Stimulated activated CD8-positive, alpha-beta memory T cell treated with anti-CD3 and anti-CD28 coated beads, Interleukin-12 subunit alpha, Interleukin-12 subunit beta, amount 100 ng/mL, for 24 hours (primary cell): Measurements from ENCODE around the gene PRPH2.
"Not testable (repeated sequence)": the region's sequence is repeated elsewhere in the genome, so short reads cannot be mapped to it uniquely, and the experiment has no call there.

Experiments
- DNase-seq: peaks from one replicate; pipeline ENCODE4 v3.0.0-alpha.2; 2020; ENCODE audit errors: extremely low read depth

PRPH2 gene

DNA sequence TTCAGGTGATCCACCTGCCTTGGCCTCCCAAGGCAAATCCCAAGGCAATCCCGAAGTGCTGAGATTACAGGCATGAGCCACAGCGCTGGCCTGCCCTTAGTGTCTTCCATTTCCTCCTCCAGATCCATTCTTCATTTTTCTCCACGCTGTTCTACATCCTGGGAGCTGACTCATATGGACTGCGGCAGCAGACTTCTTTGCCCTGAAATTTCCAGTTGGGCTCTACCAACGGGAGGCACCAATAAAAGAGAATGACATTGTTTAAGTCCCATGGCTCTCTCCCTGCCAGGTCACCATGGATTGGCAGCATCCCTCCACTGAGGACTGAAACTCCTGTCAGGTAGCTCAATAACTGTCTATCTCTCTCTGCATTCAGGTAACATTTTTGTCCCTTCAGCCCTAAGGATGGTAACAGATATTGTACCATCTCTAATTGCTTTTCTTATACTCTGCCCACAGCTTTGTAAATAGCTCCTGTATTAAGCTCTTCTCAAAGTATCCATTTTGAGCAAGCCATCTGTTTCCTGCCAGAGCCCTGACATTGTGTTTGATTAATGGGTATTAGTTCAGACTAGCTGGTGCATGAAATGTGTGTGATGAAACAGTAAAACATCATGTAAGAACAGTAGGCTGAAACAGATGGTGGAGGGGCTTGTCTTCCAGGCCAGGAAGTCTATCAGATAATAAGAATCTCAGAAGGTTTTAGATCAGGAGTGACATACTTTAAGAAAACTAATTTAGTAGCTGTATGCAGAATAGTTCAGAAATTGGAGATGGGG is 19.9 kb upstream of the PRPH2 start:
- DNase-seq = no peak

DNA sequence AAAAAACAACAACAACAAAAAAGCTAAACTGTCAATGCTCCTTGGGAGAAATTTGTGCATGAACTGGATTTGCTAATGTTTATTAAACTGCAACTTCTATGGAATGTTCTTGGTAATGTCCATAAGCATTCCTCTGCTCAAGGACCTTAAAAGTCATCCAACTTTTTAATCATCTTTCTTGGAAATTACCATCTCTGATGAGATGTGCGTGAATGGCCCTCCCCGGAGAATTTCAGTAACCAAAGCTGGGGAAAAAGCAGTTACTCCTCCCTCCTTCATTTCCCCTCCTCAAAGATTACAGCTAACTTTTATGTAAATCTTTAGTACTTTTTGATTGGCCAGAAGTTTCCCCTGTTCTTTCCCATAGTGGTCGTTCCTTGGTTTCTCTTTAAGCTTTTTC is 18.3 kb upstream of the PRPH2 start:
- no peak for DNase-seq

DNA sequence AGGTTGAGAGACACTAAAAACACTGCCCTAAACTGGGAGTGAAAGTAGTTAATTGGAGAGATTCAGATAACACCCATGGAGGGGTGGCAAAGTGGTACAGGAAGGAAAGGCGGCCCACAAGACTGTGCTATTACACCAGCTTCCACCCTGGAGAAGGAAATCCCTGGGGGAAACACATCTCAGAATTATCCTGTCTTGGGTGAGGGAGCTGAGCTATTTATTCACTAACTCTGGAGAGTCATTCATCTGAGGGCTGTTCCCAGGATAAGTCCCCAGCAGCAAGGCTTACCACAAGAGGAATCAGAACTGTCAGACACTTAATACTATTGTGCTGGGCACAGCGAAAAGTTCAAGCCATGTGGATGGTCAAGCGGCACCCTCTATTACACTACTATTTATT is 13.6 kb upstream of the PRPH2 start:
- DNase-seq = no peak

DNA sequence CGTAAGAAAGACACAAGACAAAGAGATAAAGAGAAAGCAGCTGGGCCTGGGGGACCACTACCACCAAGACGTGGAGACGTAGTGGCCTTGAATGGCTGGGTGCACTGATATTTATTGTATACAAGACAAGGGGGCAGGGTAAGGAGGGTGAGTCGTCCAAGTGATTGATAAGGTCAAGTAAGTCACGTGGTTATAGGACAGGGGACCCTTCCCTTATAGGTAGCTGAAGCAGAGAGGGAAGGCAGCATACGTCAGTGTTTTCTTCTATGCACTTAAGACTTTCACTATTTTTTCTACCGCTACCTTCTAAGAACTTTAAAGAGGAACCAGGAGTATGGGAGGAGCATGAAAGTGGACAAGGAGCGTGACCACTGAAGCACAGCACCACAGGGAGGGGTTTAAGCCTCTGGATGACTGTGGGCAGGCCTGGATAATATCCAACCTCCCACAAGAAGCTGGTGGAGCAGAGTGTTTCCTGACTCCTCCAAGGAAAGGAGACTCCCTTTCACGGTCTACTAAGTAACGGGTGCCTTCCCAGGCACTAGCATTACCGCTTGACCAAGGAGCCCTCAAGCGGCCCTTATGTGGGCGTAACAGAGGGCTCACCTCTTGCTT is 11.6 kb upstream of the PRPH2 start:
- DNase-seq = not testable (repeated sequence)

DNA sequence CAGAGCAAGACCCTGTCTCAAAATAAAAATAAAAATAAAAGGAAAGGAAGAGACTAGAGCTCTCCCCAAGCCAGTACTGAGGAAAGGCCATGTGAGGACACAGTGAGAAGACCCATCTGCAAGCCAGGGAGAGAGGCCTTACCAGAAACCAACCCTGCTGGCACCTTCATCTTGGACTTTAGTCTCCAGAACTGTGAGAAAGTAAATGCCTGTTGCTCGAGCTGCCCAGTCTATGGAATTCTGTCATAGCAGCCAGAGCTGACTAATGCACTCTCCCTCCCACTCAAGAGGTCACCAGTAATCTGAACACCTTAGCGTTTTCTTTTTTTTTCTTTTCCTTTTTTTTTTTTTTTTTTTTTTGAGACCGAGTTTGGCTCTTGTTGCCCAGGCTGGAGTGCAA is 7.3 kb upstream of the PRPH2 start:
- DNase-seq = no peak

DNA sequence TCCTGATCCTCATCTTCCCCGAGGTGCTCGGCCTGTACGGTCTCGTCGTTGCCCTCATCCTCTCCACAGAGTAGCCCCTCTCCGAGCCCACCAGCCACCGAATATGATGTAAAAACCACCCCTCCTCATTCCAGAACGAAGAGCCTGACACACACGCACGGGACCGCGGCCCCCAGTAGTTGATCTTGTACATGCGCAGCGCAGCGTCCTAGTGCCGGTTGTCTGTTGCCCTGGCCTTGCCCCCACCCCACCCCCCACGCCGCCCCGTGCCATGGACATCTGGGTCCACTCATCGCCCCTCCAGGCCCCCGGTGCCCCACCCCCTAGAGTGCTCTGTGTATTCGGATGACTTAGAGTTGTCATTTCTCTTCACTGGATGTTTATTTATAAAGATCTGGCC is 5.2 kb upstream of the PRPH2 start:
- DNase-seq = no peak

DNA sequence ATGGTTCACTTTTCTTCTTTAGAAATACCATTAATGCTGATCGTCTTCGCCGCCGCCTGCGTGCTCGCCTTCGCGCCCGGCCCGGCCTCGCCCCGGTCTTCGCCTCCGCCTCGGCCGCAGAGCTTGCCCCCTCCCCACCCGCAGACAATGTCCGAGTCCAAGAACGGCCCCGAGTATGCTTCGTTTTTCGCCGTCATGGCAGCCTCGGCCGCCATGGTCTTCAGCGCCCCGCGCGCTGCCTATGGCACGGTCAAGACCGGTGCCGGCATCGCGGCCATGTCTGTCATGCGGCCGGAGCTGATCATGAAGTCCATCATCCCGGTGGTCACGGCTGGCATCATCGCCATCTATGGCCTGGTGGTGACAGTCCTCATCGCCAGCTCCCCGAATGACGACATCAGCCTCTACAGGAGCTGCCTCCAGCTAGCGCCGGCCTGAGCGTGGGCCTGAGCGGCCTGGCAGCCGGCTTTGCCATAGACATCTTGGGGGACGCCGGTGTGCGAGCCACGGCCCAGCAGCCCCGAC is 4.8 kb upstream of the PRPH2 start:
- no peak for DNase-seq

DNA sequence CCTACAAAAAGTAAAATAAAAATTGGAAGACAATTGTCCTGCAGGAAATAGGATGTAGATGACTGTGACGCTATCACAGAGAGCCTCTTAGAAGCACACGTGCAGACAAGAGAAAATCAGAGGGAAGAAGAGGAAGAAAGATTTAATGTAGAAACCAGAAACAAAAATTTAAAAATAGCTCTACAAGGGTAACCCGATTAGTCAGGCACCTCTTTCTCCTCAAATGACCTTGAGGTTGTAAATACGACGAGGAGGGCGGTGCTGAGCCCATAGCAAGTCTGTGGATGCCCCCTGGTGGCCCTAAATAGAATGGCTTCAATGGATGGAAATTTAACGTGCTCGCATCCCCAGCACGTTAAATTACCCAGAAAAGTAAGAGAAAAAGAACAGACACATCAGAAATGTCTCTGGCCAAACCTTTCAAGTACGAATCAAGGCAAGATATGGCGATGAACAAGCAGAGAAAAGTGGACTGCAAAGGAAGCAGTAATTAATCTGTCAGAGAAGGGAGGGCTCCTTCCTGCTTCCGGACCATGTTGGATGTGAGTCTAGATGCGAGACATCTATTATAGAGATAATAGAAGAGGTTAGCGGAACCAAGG is 4.2 kb upstream of the PRPH2 start:
- DNase-seq = peak; percentile 30

DNA sequence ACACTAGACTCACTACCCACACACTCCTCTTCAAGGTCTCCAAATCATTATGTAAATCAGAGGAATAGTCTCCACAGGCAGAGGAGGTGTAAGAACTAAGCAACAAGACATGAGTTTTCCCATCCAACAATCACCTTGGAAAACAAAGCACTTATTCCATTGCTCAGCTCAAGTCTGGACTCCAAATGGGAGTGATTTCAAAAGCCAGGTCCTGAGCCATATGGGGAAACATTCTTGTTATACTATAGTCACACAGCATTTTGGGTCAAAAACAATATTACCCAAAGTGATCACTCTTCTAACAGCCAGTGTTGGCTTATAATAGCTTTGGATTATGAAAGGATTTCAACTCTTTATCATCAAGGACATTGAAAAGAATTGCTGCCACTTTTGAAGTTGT is 3.6 kb upstream of the PRPH2 start:
- no peak for DNase-seq

DNA sequence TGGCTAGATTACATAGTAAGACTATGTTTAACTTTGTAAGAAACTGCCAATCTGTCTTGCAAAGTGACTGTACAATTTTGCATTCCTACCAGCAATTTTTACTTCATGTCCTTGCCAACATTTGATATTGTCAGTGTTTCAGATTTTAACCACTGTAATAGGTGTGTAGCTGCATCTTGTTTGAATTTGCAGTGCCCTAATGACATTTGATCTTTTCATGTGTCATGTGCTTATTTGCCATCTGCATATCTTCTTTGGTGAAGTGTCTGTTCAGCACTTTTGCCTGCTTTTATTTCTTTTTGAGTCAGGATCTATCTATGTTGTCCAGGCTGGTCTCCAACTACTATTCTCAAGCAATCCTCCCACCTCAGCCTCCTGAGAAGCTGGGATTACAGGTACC is 2.4 kb upstream of the PRPH2 start:
- DNase-seq = no peak

DNA sequence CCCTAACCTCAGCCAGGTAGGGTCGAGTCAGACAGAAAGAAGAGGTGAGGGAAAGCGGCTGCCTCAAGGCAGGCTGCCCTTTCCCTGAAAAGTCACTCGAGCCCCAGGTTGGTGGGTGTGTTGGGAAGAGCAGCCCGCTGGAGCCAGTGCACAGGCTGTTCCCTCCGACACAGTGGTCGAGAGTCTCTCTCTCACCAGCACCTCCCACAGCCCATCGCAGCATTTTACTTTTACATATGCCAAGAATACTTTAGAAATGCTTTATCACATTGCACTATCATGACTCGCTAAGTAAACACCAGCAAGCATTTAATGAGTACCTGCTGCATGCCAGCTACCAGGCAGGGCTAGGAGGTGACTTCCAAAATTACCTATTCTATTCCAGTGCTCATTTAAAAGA is 1.7 kb downstream of the PRPH2 start:
- no peak for DNase-seq

DNA sequence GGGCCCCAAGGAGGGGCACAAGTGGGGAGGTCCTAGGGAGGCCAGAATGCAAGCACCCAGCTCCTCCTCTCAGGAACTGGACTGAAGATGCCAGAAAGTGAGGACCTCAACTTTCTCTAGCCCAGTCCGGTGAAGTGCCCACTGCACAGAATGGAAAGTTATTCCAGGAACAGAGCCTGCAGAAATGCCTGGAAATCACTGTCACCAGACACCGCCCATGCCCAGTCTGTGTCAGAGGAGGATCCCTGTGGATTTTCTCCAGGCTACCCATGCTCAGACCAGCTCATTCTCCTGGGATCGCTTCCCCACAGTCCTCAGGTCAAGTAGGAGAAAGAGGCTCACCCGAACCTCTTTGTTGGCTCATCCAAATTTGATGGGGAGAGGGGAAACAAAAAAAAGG is 6.5 kb downstream of the PRPH2 start:
- DNase-seq = no peak

DNA sequence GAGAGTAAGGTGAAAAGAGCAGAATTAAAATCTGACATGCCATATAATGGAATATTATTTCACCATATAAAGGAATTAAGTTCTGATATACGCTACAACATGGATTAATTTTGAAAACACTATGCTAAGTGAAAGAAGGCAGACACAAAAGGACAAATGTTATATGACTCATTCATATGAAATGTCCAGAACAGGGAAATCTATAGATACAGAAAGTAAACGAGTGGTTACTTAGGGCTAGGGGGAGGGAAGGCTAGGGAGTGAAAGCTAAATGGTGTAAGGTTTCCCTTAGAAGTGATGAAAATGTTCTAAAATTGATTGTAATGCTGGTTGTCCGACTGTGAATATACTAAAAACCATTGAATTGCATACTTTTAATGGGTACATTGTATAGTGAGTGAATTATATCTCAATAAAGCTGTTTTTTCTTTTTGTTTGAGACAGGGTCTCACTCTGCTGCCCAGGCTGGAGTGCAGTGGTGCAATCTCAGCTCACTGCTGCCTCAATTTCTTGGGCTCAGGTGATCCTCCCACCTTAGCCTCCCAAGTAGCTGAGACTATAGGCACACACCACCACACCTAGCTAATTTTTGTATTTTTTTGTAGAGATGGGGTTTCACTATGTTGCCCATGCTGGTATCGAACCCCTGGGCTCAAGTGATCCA is 8.2 kb downstream of the PRPH2 start:
- no peak for DNase-seq

DNA sequence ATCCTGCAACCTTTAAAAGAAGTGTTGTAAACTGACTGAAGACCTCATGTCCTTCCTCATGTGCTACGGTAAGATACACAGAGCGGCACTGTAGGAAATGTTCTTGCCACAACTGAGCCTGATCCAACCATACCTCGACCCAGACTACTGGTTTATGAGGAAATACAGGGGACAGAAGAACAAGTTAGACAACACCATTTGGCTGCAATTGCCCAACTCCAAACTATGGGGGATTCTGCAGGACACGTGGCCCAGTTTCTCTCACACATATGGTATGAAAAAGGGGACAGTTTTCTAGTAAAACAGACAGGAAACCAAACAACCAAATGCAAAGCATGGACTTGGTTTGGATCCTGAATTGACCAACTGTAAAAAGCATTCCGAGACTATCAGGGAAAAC is 10.5 kb downstream of the PRPH2 start:
- no peak for DNase-seq

DNA sequence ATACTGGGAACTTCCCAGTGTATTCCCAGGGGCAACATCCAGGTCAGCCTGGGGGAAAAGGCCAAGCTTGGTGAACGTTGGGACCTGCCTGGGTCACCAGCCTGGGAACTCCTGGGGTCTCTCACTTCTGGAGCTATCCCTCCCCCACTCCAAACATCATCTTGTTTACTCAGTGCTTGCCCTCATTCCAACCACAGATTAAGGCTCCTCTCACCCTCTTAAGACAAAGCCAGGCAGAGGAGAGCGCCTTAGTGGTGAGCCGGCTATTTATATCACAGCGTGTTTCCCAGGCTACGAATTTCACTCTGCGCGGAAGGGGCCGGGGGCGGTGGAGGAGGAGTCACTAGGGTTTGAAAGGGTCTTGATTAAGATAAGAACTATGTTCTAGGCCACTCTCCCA is 12.1 kb downstream of the PRPH2 start:
- no peak for DNase-seq

DNA sequence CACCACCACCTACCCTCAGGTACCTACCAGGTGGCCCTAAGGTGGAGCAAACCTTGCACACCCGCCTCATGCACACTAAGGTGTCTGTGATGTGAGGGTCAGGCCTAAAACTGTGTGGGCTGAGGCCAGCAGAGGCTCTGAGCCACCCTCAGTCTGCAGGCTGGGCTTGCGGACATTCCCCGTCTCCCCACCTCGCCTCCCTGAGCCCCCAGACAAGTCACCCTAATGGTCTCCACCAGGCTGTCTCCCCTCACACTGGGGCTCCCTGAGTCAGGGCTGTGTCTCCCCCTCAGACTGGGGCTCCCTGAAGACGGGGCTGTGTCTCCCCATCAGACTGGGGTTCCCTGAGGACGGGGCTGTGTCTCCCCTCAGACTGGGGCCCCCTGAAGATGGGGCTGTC is 12.5 kb downstream of the PRPH2 start:
- DNase-seq = no peak

DNA sequence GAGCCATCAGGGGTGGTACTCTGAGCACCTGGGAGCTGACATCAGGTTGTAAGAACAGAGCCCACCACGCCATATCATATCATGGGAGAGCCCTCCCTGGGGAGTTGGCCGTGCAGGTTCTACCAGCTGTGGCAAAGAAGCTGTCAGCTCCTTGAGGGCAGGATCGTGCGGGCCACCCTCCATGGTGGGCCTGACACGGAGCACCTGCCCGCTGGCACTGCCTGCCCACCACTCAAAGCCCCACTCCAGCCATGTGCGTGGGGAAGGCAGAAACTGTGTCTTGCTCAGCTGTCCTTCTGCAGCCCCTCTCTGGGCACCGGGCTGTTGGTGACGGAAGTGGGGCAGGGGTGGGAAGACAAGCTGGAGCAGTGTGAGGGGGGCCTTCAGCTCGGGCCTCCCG is 14.3 kb downstream of the PRPH2 start:
- DNase-seq = no peak

DNA sequence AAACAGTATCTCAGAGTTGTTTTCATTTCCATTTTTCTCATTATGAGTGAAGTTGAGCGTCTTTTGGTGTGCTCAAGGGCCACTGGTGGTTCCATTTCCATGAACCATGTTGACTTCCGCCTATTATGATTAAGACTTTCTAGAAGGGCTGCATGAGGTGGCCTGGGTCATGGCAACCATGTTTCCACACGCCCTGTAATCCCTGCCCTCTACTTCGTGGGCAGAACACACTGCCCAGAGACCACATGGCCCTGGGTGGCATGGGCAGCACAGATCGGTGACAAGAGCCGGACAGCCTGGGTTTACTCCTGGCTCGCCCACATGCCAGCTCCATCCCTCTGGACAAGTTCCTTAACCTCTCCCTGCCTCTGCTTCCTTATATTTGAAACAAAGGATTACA is 14.8 kb downstream of the PRPH2 start:
- DNase-seq = no peak

DNA sequence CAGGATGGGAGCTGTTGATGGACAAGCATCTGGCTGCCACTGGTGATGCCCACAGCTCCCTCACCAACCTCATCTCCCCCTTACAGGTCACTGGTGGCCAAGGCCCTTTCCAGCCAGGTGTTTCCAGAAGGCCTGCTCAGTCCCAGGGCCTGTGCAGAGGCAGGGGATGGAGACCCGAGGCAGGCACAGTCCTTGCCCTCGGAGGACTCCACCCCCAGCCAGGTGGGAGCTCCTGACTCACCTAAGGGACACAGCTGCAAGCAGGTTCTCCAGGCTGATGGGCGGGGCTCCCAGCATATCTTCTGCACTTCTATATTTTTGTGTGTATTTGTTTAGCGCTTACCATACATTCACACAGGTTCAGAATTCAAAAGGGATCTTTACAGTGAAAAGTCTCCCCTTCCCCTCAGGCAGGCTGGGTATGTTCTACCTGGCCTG is 17.4 kb downstream of the PRPH2 start:
- no peak for DNase-seq

DNA sequence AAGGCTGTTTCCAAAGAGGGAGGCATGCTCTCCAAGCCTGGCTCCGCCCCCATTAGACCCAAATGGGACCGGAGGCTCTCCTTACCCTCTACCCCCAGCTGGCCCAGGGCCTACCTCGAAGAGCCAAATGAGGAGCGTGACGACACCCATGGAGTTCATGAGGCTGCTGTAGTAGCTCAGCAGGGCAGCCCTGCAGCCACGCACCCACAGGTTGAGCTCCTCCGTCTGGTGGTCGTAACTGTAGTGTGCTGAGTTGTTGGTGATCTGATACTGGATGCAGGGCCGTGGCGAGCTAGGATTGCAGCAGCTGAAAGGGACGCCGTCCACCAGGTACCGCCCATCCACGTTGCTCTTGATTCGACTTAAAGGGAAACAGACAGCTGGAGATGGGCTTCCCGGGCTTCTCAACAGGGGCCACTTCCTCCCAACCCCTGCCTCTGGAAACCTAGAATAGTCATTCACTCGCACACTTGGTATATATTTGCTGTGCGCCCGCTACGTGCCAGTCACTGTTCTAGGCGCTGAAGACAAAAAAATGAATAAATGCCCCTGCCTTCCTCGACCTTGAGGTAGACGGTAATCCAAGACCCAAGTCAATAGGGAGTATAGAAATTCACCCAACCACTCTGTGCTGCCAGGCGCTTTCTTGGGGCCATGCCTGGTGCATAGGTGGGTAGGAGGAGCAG is 18.0 kb downstream of the PRPH2 start:
- no peak for DNase-seq

DNA sequence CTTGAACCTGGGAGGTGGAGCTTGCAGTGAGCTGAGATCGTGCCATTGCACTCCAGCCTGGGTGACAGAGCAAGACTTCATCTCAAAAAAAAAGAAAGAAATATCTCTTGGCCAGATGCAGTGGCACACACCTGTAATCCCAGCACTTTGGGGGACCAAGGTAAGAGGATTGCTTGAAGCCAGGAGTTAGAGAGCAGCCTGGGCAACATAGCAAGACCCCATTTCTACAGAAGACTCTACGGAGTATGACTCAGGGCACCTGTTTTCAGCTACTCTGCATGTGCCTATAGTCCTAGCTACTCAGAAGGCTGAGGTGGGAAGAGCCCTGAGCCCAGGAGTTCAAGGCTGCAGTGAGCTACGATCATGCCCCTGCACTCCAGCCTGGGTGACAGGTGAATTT is 19.6 kb downstream of the PRPH2 start:
- not testable (repeated sequence) for DNase-seq

DNA sequence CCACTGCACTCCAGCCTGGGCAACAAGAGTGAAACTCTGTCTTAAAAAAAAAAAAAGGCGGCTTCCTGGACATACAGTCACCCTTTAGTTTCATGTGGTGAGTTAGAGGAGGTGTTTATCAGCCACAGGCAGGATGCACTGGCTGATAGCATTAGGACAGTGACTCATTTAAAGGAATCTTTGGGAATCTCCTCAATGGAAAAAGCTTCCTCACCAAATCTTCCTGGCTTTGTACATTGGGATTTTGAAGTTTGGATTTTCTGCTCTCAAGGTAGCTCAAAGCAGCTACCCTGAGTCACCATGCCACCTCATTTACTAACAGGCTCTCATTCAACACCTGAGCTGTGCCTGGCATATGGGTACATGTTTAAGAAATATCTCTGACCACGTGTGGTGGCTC is 20.2 kb downstream of the PRPH2 start:
- DNase-seq = no peak
